Upper lobe of right lung (tissue), 1 donor: Measurements from ENCODE around the gene ANKS1A. TPM values are rescaled to one million over a fixed set of nuclear protein-coding genes. Genes with fewer than 3 reads are reported as not detected.

Experiments
- ATAC-seq: fragments of 200-7000 bp; cut with Tn5 transposase; one replicate; pipeline ENCODE4 v1.9.1; 2020; ENCODE audit warnings: mild to moderate bottlenecking, moderate library complexity
- DNase-seq: peaks from one replicate; pipeline ENCODE4 v3.0.0-alpha.2; 2020
- H3K27ac ChIP-seq: fragments of 200-600 bp; one replicate; pipeline ENCODE4 v1.8.0; 2022
- H3K27me3 ChIP-seq: fragments of 200-600 bp; one replicate; pipeline ENCODE4 v1.8.0; 2022; ENCODE audit warnings: mild to moderate bottlenecking
- H3K36me3 ChIP-seq: fragments of 200-600 bp; one replicate; pipeline ENCODE4 v1.8.0; 2022
- H3K4me1 ChIP-seq: fragments of 200-600 bp; one replicate; pipeline ENCODE4 v1.8.0; 2022
- H3K4me3 ChIP-seq: fragments of 200-600 bp; one replicate; pipeline ENCODE4 v1.8.0; 2022; ENCODE audit warnings: mild to moderate bottlenecking
- H3K9me3 ChIP-seq: fragments of 200-600 bp; one replicate; pipeline ENCODE4 v1.8.0; 2022
- intact Hi-C: fragments of 100-400 bp; cut with DNase I; formaldehyde crosslinking; loops from one replicate; pipeline ENCODE4 v1.11.0; 2022
- total RNA-seq: library from RNA; stranded (reverse); fragmentation: NEBNext Ultra II Directional; extraction: Animal tissue kit (Norgen Biotek cat#: 25700); gene quantifications from one replicate; pipeline ENCODE4 v1.2.1, GENCODE V29; 2021
- TF ChIP-seq, protein P1 (sequence below): fragments of 200-600 bp; IDR thresholded peaks from one replicate; pipeline ENCODE4 v1.8.0; 2022; ENCODE audit warnings: antibody characterized with exemption
- donor health status: DM: no; HTN: yes; CAD: no; lungs with severe emphysema.

The ANKS1A gene
- total RNA-seq, 1 donor from 2014 or later: 59.0 TPM

GRCh38 chr6:35084041-35084491, 195.0 kb downstream of the ANKS1A start:
- no peaks in the 10 kb centered on the region for H3K9me3 ChIP-seq
- DNase-seq: peak; percentile 52
- TF ChIP-seq, protein P1, sequence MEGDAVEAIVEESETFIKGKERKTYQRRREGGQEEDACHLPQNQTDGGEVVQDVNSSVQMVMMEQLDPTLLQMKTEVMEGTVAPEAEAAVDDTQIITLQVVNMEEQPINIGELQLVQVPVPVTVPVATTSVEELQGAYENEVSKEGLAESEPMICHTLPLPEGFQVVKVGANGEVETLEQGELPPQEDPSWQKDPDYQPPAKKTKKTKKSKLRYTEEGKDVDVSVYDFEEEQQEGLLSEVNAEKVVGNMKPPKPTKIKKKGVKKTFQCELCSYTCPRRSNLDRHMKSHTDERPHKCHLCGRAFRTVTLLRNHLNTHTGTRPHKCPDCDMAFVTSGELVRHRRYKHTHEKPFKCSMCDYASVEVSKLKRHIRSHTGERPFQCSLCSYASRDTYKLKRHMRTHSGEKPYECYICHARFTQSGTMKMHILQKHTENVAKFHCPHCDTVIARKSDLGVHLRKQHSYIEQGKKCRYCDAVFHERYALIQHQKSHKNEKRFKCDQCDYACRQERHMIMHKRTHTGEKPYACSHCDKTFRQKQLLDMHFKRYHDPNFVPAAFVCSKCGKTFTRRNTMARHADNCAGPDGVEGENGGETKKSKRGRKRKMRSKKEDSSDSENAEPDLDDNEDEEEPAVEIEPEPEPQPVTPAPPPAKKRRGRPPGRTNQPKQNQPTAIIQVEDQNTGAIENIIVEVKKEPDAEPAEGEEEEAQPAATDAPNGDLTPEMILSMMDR: no peak
- no peaks in the 10 kb centered on the region for H3K27me3 ChIP-seq
- peaks cover 14% of the 10 kb centered on the region for H3K4me1 ChIP-seq
- H3K4me3 ChIP-seq: no peak overlapping the region
- peaks cover 97% of the 10 kb centered on the region for H3K36me3 ChIP-seq
- no peak for ATAC-seq
- intact Hi-C loops: no loop called here
- H3K27ac ChIP-seq: no peak overlapping the region

- TF ChIP-seq, protein P1: no peak
- no peak overlapping the region for H3K4me3 ChIP-seq
- H3K27ac ChIP-seq: no peak overlapping the region
- peak; percentile 50 for DNase-seq
- no peaks in the 10 kb centered on the region for H3K27me3 ChIP-seq
- no peak for ATAC-seq
- H3K36me3 ChIP-seq: peaks cover 96% of the 10 kb centered on the region
- H3K9me3 ChIP-seq: no peaks in the 10 kb centered on the region
- intact Hi-C loops: no loop called here
- peaks cover 19% of the 10 kb centered on the region for H3K4me1 ChIP-seq
Observed at GRCh38 chr6:35084511-35085203, 195.6 kb downstream of the ANKS1A start.

DNA sequence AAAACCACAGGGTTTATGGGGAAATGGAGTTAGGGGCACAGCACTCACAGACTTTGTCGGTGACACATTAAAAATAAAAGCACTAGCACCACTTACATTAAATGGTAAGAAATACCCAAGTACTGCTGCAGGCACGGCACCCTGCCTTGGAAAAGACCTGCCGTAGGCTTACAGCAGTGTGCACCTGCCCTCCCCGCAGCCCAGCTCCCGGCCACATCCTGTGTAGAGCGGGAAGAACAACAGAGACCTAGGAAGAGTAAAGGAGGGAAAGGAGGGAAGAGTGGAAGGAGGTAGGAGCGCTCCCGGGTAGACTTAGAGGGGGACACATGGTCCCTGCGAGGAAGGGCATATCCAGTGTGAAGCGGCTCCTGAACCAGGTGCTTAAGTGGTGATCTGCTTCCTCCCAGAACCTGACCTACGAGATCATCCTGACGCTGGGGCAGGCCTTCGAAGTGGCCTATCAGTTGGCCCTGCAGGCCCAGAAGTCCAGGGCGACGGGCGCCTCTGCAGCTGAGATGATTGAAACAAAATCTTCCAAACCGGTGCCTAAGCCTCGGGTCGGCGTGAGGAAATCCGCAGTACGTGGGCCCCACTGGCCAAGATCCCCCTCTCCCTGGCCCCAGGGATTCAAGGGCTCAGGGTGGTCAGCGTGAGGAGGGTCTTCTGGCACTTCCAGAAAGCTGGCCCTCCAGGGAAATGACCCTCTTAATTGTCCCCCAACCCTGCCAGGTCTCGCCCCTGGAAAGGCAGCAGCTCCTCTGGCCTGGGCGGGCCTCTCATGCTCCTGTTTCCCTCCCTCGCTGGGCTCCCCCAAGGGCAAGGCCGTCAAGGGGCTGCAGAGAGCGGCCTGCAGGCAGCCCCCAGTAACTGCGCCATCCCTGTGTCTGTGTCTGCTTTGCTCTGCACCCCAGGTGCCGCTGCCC, 196.6 kb downstream of the ANKS1A start:
- TF ChIP-seq, protein P1: no peak

GRCh38 chr6:35086282-35086632, 197.2 kb downstream of the ANKS1A start:
- Histone ChIP-seq H3K36me3 (peaks cover 95% of the 10 kb centered on the region), H3K4me1 (peaks cover 19% of the 10 kb centered on the region), H3K9me3 (no peaks in the 10 kb centered on the region), H3K4me3 (no peak overlapping the region), H3K27ac (no peak overlapping the region), H3K27me3 (no peaks in the 10 kb centered on the region)
- no peak for ATAC-seq
- DNase-seq: no peak
- intact Hi-C loops: no loop called here
- TF ChIP-seq, protein P1: no peak

More for the DNA sequence above, 196.6 kb downstream of the ANKS1A start:
- H3K27ac ChIP-seq: no peak overlapping the region
- H3K9me3 ChIP-seq: no peaks in the 10 kb centered on the region
- no peaks in the 10 kb centered on the region for H3K27me3 ChIP-seq
- H3K4me1 ChIP-seq: peaks cover 22% of the 10 kb centered on the region
- peaks cover 95% of the 10 kb centered on the region for H3K36me3 ChIP-seq
- intact Hi-C loops: no loop called here
- no peak overlapping the region for H3K4me3 ChIP-seq
- peak; percentile 46 for DNase-seq
- ATAC-seq: no peak

DNA sequence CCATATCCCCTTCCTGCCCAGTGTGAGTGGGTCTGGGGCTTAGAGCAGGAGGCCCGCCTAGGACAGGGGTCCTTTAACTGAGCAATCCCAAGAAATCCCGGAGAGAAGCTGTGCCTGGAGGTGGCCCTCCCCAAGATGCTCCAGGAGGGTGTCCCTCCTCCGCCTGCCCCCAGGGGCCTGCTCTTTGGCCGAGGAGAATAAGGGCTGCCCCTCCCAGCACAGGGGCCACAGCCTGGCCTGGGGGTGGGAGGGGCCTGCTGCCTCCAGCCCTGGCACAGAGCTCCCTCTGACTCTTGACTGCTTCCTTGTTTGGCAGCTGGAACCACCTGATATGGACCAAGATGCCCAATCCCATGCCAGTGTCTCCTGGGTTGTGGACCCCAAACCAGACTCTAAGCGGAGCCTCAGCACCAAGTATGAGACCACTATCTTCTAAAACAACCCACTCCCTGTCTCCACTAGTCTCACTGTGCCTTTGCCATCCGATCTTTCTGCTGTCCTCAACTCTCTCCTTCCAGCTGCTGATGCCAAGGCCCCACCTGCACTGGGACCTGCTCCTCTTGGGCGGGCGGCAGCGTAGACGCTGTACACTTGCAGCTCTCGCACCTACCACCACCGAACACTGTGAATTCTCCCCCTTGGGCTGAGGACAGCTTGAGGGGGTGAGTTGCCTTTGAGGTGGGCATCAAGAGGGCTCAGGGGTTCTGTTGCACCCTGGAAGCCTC, 197.7 kb downstream of the ANKS1A start:
- intact Hi-C loops: no loop called here
- DNase-seq (peak; percentile 51), ATAC-seq (no peak)
- TF ChIP-seq, protein P1: no peak
- H3K4me3 ChIP-seq: no peak overlapping the region
- no peaks in the 10 kb centered on the region for H3K27me3 ChIP-seq
- no peak overlapping the region for H3K27ac ChIP-seq
- H3K9me3 ChIP-seq: no peaks in the 10 kb centered on the region
- H3K4me1 ChIP-seq: peaks cover 17% of the 10 kb centered on the region
- peaks cover 93% of the 10 kb centered on the region for H3K36me3 ChIP-seq
